ENCODE results near the gene EXOSC9. TPM values are rescaled to one million over a fixed set of nuclear protein-coding genes. Genes with fewer than 3 reads are reported as not detected.

Gene EXOSC9
- total RNA-seq, 1 experiment from 2014 or later = 69.1 TPM

- Histone ChIP-seq H3K23me2 (ENCODE audit: insufficient read length, low read depth, low read length, poor library complexity, severe bottlenecking) (peaks cover 8% of the 10 kb centered on the region), H2AFZ (ENCODE audit: low read length) (no peak overlapping the region), H4K8ac (replicated peaks; ENCODE audit: insufficient read length, low read depth, low read length) (no peak overlapping the region), H3K27me3 (ENCODE audit: insufficient read depth, low read length) (no peaks in the 10 kb centered on the region), H3K14ac (ENCODE audit: insufficient read depth, low read length) (no peak overlapping the region), H3K4ac (ENCODE audit: low read depth, low read length) (no peak overlapping the region), H4K91ac (ENCODE audit: insufficient read length, low read depth, low read length) (no peak overlapping the region), H4K20me1 (ENCODE audit: control insufficient read depth, insufficient read depth, insufficient read length) (no peaks in the 10 kb centered on the region), H2BK15ac (ENCODE audit: low read depth, low read length) (no peak overlapping the region), H3K18ac (ENCODE audit: insufficient read length, low read depth, low read length) (no peak overlapping the region), H2BK20ac (ENCODE audit: low read depth, low read length, poor library complexity, severe bottlenecking) (no peak overlapping the region), H3K79me1 (ENCODE audit: insufficient read depth, low read depth, low read length, poor library complexity, severe bottlenecking) (peaks cover 4% of the 10 kb centered on the region), H3K4me2 (ENCODE audit: insufficient read depth, insufficient read length, low read length) (no peak overlapping the region), H2AK5ac (ENCODE audit: insufficient read length, low read length) (no peak overlapping the region), H3K56ac (ENCODE audit: insufficient read length, low read depth, low read length) (no peak overlapping the region), H3K9ac (ENCODE audit: extremely low read depth, insufficient read length, low read length) (no peak overlapping the region), H2BK120ac (ENCODE audit: low read depth, low read length, poor library complexity, severe bottlenecking) (no peak overlapping the region), H2BK12ac (ENCODE audit: insufficient read length, low read depth, low read length) (no peak overlapping the region), H3K23ac (ENCODE audit: insufficient read length, low read depth, low read length) (no peak overlapping the region), H3K9me3 (ENCODE audit: control insufficient read depth, low read depth, low read length) (no peaks in the 10 kb centered on the region), H4K5ac (ENCODE audit: insufficient read length, low read depth, low read length) (no peak overlapping the region), H3K4me1 (ENCODE audit: insufficient read depth, low read length) (no peaks in the 10 kb centered on the region), H3T11ph (ENCODE audit: low read length) (no peak overlapping the region), H3K27ac (ENCODE audit: insufficient read length, low read depth, low read length) (no peak overlapping the region), H3K79me2 (ENCODE audit: insufficient read depth, low read length) (peaks cover 8% of the 10 kb centered on the region; the same call in 1 of the 2 replicates), H2BK5ac (ENCODE audit: insufficient read length, low read length) (no peak overlapping the region)
- H3K4me1 Mint-ChIP-seq = peaks cover 8 to 11% of the 10 kb centered on the region in 2 experiments
- H3K27ac Mint-ChIP-seq = peak overlapping the region in 1 of 3 experiments; percentile 53; a peak in 2 of 7 replicates
- no peak for TF ChIP-seq CTCF (conservative IDR thresholded peaks at IDR 0.05)
- H3K9me3 Mint-ChIP-seq = no peaks in the 10 kb centered on the region
- peaks cover 44 to 75% (median 69%) of the 10 kb centered on the region in 3 experiments for H3K36me3 Mint-ChIP-seq (ENCODE audit: insufficient read depth in 1 of 3, low read depth in 3 of 3)
- no peak for DNase-seq
- H3K4me3 Mint-ChIP-seq = no peak overlapping the region
- H3K27me3 Mint-ChIP-seq (ENCODE audit: low read depth) = no peaks in the 10 kb centered on the region
- no CpG with 5 or more reads among the region's 1 CpG for WGBS (ENCODE audit: extremely low coverage, insufficient read length, low lambda C conversion rate)
These were observed 17.1 kb downstream of the EXOSC9 start for GRCh38 chr4:121818215-121818614.

All from H9 (cell line).